Stimulated activated CD4-positive, alpha-beta T cell treated with anti-CD3 and anti-CD28 coated beads, Interleukin-4, amount 100 ng/mL, for 48 hours (primary cell): ENCODE data around the gene ARHGDIA.

Source experiments
- DNase-seq, 2 donors: peaks; one replicate each; pipeline ENCODE4 v3.0.0-alpha.2; 2020; ENCODE audit warnings: low read depth in 2 of 2

ARHGDIA gene

DNA sequence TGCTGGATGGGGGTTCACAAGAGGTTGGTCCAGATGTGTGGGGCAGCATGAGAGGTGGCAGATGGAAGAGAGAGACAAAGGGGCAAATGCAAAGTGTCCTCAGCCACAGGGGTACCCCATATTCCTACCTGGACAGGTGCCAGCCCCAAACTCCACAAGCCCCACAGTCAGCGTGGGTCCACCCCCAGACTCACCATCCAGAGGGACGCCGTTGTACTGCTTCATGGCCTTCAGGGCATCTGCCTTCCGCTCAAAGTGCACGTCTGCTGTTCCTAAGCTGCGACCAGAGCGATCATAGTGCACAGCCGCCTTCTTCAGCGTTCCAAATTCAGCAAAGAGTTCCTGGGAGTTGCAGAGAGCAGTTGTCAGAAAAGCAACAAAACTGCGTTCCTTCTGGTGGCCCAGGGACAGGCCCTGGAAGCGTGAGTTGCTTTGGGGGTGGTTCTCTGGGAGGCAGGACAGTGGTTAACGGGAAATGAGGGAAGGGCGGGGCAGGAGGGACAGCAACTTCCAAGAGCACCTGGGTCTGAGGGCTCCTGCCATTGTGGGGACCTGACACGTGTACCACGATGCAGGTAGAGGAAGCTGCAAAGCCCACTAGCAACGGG is 18.0 kb upstream of the ARHGDIA start:
- DNase-seq = no peak

DNA sequence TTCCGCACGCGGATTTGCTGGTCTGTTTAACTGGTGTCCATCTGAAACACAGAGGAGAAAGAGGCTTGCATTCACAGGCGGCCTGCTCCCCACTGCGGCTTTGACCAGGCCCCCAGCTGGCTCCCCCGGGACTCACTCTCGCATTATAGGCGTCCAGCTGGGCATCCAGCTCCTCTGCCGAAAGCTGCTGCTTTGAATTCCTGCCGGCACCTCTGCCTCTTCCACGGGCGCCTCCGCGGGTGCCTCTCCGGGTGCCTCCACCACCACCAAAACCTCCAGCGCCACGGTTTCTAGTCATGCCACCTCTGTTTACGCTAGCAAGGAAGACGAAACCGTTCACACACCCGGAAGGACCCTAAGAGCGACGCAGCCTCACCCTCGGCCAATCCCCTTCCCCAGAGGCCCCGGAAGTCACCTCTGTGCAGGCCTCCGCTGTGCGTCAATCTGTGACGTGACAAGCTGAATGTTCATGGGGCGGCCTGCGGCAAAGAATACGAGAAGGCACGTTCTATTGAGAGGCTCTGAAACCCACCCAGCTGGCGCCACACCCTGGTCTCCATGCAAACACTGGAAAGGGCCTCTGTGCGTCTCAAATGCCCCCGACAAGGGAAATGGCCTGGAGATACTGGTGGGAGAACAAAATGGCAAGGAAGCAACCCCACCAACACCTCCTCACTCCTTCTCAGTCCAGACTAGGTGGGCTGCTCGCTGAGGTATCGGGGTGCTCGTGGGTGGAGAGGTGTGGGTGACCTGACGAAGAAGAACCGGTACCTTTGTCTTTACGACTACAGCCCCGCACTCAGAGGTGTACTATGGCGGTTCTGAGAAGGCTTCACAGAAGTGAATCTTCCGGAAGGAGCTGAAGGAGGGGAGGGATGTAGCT is 17.2 kb upstream of the ARHGDIA start:
- DNase-seq = no peak

DNA sequence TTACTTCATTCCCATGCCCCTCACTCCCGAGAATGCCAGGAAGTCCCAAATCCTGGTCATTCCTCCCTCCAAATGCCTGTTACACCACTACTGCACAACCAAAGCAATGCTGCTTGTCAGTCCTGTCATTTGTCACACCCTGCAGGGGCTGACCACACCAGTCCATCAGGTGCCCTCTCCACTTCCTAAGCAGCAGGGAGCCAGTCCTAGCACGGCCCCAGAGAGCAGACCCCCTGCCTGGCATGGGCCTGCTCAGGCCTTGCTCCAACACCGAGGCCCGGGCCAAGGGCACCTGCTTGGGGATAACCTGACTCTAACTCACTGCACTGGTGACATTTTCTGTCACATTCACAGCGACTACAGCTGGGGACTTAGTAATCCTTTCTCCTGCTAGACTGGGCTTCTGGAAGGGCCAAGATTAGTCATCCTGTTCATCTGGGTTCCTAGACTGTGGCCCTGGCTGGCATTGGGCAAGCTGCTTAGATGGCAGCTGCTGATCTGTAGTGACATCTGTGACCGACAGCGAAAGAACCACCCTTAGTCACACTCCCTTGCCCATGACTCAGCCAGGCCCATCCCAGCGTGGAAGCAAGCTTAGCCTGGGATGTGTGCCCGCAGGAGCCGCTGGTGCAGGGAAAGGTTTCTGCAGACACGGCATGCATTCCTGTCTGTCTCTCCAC is 14.9 kb upstream of the ARHGDIA start:
- no peak for DNase-seq

DNA sequence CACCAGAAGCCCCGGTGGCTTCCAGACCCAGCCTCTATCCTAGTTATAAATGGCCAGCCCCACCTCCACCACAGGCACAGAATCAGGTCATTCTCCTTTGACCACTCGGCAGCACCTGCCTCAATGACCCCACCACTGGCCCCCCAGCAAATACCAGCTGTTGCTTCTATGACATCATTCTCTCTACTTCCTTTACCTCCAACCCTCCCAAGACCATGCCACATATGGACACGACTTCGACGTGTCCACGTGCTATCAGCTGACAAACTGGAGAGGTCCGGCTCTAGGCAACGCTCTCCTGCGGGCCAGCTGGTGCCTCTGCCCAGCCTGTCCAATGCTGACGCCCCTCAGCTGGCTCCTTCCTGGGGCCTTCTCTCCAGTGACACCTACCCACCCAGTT is 14.3 kb upstream of the ARHGDIA start:
- no peak for DNase-seq

DNA sequence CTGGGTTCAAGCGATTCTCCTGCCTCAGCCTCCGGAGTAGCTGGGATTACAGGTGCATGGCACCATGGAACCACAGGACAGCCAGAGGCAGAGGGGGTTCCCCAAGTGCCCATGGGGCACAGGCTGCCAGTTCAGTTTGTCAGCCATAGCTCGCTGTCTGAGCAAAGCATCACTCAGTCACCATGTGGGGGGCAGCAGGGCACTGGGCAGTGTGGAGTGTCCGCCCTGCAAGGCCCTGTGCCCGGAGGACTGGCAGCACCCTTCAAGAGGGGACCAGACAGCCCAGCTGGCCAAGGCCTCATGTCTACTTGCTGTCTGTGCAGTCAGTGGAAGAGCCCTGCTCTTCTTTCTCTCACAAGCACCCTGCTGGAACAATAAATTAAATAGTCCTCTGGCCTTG is 13.8 kb upstream of the ARHGDIA start:
- no peak for DNase-seq

DNA sequence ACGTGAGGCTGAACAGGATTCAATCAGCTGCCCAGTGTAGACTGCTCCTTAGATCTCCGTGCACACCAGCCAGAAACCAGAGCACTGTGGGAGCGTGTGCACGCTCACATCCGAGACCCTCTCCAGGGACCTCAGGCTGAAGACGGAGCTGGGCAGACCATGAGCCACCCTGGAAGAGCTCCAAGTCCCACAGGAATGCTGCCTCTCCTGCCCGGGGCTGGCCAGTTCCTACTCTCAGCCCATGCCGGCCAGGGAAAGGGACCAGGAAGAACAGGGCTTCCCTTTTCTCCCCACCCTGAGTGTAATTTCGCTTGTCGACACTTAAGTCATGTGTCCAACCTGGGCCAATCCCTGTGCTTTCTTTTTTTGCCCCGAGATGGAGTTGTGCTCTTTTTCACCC is 13.4 kb upstream of the ARHGDIA start:
- no peak for DNase-seq

DNA sequence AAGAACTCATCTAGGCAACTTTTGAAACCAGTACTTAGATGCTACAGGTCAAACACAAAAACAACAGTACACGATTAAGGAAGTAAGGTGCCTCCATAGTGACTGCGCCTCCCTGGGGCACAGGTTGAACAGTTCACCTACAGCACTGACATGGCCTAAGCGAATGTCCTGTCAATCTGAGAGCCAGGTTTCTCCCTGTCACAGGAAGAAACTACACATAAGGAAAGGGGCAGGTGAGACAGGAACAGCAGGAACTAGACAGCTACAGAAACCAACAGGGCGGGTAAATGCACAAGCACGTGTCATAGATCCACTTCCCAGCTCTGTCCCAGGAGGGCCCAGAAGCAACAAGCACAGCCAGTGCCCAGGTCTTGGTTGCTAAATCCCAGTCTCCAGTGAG is 8.0 kb upstream of the ARHGDIA start:
- DNase-seq = no peak

DNA sequence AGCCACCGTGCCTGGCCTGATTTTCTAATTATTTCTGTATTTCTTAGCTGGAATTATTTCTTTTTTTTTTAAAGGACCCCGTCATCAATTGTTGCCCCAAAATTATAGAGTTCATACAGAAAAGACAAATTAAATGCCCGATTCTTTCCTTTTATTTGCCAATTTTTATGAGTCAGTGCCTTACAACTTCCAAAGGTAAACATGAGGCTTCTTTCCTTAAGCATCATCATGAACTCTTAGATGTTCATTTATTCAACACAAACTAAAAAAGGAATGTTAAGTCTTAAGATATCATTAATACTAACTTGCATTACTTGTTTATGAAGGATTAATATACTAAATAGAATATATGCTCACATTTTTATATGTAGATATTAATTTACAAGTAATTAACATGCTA is 7.2 kb upstream of the ARHGDIA start:
- no peak for DNase-seq

DNA sequence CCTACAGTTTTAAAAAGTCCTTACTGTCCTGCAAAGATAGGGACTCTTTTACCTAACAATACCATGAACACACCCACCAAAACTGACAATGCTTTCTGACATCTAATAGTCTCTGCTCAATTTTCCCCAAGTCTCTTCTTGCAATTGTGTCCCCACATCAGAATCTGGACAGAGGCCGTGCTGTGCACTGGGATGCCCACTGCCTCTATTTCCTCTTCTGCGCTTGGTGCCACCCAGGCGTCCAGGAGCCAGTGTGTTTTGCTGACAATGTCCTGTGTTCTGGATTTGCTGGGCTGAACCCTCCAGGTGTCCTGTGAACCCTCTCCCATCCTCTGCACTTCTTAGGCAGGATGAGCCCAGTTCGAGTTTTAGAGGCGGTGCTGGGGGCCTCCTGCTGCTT is 6.4 kb upstream of the ARHGDIA start:
- no peak for DNase-seq

DNA sequence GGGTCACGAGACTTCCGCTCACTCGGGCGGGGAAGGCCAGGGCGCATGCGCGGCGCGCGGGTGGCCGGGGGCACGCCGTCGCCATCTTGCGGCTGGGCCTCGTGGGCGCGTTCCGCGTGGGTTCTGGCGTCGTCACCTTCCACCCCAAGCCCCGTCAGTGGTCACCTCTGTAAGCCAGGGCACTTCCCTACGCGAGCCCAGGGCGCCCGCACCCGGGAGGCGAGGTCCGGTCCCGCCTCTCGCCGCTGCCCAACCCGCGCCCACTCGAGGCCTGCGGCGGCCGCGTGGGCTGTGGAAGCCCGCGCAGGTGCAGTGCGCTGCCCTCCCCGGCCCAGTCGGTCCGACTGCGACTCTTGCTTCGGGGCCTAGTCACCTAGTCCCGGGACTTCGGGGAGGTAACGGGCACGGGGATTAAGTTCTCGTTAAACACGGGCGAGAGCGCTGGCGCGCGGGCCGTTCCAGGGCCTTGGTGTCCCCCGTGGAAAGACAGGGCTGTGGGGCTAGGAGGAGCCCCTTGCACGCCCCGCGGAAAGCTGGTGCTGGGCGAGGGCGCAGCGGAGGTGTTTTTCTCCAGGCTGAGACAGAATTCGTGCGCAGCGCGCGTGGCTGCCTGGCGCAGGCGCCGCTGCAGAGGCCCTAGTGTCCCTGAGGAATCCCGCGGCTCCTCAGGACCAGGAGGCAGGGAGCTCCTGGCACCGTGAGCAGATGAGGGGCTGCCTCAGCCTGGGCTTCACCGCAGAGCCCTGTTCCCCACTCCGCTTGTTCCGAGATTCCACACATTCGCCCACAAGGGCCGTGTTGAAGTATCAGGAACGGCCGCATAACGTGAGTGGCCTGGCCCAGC is 472 bp upstream of the ARHGDIA start:
- DNase-seq = peak; percentile 94

DNA sequence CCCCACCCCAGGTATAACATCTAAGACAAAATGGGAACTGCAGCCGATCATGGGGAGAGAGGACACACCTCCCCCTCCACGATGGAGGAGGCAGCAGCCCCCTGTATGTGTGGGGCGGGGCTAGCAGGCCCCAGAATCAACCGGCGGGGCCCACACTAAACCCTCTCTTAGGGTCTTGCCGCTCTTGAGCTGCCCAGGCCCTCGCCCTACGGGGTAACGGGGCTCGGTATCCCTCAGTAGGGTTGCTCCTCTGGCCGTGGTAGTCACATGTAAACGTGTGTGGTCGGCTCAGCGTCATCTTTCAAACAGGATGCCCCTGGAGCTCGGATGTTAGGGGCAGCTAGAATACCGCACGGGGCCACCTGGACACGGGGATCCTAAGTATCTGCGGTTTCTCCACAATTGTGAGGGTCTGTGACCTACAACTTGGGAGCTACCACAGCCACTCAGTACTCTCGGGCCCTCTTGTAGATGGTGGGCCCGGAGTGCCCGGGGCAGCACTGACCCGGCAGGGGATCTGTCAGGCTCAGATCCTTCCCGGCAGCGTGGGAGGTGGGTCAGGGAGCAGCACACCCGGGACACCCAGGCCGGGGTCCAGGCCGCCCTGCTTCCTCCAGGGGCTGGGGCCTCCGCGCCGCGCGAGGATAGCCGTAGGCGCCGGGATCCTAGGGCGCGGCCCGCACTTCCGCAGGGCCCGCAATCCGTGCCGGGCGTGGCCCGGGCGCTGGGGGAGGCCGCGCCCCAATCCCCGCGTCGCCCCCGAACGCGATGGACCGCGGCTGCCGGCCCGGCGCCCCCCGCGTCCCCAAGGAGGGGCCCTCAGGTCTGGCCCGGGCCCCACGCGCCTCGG is 781 bp downstream of the ARHGDIA start:
- DNase-seq = no peak

DNA sequence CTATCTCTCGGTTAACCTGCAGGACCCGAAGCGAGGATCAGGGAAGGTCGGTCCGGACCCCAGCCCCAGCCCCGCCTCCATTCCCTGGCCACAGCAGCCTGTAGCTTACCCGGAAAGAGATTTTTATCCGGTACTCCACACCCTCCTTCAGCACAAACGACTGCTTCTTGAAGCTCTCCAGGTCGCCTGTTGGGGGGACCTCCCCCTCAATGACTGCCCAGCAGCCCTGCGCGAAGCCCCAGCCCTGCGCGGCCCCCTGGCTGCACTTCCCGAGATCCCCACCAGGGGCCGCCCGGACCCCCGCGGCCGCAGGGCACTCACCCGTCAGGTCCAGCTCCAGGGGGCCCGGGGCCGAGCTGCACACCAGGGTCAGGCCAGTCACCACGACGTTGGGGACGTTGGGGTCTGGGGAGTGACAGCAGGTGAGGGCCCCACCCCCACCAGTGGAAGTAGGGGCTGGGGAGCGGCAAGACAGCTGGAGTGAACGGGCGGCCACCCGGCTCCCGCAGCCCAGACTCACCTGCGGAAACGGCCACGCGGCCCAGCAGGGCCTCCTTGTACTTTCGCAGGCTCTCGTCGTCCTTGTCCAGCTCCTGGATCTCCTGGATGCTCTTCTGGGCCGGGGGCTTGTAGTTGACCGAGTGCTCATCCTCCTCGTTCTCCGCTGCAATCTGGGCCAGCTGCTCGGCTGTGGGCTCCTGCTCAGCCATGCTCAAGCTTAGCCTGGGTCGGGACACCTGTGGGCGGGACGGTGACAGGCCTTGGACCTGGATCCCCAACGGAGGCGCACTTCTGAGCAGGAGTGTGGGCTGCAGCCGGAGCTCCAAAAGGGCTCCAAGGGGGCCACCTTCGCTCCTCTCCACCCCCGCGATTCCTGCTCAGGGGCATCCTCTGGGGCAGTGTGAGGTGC is 1.7 kb downstream of the ARHGDIA start:
- no peak for DNase-seq

DNA sequence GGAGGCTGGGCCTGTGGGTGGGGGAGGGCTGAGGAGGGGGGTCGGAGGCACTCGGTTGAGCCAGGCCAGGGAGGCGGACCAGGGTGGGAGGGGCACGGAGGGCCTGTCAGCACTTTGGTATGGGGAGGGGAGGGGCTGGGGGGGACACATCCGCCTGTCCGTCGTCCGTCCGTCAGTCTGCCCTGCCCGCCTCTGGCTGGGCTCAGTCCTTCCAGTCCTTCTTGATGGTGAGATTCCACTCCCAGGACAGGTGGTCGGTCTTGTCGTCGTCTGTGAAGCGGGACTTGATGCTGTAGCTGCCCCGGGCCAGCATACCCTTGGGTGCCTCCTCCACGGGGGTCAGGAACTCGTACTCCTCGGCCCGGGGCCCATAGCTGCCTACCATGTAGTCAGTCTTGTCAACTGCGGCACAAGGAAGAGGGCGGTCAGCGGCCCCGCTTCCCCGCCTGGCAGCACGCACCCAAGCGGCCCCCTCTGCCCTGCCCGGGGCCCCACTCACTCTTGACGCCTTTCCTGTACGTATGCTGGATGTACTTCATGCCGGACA is 2.4 kb downstream of the ARHGDIA start:
- no peak for DNase-seq

DNA sequence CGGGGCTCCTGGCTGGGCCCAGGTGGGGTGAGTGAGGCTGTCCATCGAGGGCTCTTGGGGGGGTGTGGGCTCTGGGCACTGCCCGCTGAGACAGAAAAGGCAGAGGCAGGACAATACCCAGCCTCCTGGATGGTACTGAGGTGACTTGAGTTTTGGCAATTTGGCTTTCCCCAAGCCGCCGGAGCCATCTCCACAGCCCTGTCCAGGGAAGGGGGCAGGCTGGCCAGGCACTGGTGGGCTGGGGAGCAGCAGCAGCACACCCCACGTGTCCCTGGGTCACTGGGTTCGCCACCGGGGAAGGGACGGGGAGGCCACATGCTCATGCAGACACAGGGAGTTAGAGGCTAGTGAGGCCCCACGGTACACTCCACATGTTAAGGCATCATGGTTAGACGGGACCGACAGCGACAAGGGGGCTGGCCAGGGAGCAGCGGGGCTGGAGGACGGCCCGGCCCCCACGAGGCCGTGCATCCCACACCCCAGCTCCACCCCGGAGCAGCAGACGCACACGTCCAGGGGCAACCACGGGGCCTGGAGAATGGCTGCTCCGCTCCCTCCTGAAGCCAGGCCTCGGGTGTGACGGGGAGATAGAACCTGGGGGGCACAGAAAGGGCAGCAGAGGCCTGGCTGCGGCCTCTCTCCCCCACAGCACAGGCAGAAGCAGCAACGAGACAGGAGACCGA is 3.0 kb downstream of the ARHGDIA start:
- DNase-seq = no peak

DNA sequence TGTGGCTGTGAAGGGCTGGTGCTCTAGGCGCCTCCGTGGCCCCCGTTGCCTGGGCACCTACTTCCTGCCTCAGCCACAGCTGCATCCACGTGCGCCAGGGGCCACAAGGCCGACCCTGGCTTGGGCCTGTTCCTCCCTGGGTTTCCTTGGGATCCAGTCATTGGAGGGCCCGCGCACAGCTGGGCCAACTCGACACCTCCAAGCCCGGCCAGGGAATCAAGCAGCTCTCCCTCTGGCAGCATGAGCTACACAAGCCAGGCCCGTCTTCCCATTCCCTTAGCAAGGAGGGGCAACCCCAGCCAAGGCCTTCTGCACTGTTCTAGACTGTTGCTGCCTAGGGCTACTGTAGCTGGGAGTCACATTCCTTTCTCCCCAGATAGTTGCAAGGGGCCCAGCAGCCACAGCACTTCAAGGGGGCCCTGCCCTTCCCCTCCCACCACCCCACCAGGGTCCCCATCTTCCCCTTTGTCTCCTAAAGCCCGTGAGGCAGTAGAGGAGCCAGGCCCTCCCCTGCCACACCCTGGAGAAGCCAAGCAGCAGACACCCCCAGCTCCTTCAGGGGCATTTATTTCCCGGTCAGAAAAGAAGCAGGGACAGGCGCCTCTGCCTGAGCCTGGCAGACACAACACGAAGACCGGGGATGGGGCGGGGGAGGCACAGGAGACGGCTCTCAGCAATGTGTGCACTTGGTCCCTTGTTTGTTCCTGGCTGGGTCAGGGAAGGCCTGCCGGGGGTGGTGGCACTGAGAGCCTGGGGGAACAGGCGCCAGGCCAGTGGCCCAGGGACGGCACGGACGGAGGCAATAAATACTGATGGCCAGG is 3.8 kb downstream of the ARHGDIA start:
- no peak for DNase-seq

DNA sequence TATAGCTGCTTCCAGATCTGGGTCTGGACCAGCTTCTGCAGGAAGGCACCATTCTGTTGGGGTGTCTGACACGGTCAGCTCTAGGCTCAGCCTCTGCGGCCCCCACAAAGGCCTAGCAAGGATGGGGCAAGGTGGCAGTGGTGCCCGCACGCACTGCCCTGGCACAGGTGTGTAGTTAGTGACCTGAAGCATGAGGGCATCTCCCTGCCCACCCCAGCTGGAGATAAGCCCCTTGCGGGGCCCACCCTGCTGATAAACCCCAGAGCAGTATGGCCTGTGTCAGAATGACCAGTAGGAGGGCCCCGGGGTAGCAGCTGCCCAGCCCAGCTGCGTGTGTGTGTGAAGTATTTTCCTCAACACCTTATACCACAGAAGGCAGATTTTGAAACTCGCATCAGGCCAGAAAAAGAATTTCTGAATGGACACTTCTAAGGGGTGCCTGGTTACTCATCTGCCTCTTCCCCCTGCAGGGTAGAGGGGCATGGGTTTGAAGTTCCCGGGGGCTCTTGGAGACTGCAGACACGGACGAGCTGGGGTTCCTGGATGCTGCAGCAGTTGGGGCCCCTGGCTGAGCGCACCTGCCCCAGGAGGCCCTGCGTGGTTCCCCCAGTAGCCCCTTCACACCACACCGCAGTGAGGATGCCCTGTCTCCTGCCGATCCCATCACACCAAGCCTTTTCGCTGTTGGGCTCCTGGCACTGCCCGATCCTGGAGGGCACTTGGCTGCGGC is 4.5 kb downstream of the ARHGDIA start:
- no peak for DNase-seq

DNA sequence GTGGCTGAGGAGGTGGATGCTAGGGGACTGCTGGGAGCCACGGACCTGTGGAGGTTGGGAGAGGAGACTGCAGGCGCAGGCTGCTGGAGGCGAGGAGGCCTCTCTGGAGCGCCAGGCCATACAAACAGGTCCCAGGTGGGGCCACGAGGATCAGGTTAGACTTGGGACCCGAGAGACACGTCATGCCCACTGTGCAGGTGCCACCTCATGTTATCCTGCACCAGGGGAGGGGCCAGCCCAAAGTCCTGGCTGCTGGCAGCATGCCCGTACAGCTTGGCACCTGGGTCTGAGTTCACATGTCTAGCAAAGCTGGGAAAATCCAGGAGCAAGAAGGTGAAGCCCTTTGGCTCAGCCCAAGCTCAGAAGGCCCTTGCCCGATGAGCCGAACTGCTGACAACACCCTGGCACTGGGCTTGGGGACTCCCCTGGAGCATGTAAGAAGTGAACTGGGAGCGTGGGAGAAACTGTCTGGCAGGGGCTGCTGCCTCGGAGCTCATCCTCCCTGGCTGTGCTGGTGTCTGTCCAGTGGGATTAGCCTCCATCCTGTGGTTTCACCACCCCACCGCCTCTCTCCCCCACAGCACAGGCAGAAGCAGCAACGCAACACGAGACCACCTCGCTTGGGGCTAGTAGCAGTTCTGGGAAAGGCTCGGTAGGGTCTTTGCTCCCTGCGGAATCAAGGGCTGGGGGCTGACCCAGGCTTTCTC is 5.3 kb downstream of the ARHGDIA start:
- DNase-seq = no peak
